Smooth muscle cell of the umbilical artery (primary cell): ENCODE results near the gene NDST4. TPM values are rescaled to one million over a fixed set of nuclear protein-coding genes. Genes with fewer than 3 reads are reported as not detected.

Experiments
- total RNA-seq: library from RNA; depleted of rRNA; stranded (reverse); fragments of >200 nt; gene quantifications from 2 replicates; pipeline ENCODE4 v1.2.3, GENCODE V29; 2014

NDST4 gene
- not detected in 2 replicates for total RNA-seq

GRCh38 chr4:115113506-115114106, at the start of gene NDST4:
Gene NDST4 (minus strand): TSS chr4:115113620. CDS start chr4:115077036, 36,584 bp downstream.

